GM12891 (cell line): ENCODE data around the gene ATF2.

Experiments used
- PAX5 ChIP-seq: IDR thresholded peaks from 2 replicates; pipeline ENCODE4 v1.6.1; 2011; ENCODE audit warnings: low read length, moderate library complexity, mild to moderate bottlenecking; ENCODE audit not compliant: insufficient read depth, severe bottlenecking
- POLR2A ChIP-seq: IDR thresholded peaks from 2 replicates; pipeline ENCODE4 v1.6.1; 2011; ENCODE audit warnings: low read depth, low read length, control low read depth
- POLR2AphosphoS5 ChIP-seq: IDR thresholded peaks from 2 replicates; pipeline ENCODE4 v1.6.1; 2011; ENCODE audit warnings: low read depth, low read length, control low read depth
- SPI1 ChIP-seq: IDR thresholded peaks from 2 replicates; pipeline ENCODE4 v1.6.1; 2011; ENCODE audit warnings: low read depth, low read length, control low read depth
- TAF1 ChIP-seq: IDR thresholded peaks from 2 replicates; pipeline ENCODE4 v1.6.1; 2011; ENCODE audit warnings: low read depth, low read length, control low read depth

GRCh38 chr2:175026385-175026784, 141.6 kb downstream of the ATF2 start:
- TF ChIP-seq POLR2AphosphoS5 (no peak), POLR2A (no peak), PAX5 (no peak), TAF1 (no peak), SPI1 (no peak)
